ENCODE results near the gene APC2.

APC2 gene, protein sequence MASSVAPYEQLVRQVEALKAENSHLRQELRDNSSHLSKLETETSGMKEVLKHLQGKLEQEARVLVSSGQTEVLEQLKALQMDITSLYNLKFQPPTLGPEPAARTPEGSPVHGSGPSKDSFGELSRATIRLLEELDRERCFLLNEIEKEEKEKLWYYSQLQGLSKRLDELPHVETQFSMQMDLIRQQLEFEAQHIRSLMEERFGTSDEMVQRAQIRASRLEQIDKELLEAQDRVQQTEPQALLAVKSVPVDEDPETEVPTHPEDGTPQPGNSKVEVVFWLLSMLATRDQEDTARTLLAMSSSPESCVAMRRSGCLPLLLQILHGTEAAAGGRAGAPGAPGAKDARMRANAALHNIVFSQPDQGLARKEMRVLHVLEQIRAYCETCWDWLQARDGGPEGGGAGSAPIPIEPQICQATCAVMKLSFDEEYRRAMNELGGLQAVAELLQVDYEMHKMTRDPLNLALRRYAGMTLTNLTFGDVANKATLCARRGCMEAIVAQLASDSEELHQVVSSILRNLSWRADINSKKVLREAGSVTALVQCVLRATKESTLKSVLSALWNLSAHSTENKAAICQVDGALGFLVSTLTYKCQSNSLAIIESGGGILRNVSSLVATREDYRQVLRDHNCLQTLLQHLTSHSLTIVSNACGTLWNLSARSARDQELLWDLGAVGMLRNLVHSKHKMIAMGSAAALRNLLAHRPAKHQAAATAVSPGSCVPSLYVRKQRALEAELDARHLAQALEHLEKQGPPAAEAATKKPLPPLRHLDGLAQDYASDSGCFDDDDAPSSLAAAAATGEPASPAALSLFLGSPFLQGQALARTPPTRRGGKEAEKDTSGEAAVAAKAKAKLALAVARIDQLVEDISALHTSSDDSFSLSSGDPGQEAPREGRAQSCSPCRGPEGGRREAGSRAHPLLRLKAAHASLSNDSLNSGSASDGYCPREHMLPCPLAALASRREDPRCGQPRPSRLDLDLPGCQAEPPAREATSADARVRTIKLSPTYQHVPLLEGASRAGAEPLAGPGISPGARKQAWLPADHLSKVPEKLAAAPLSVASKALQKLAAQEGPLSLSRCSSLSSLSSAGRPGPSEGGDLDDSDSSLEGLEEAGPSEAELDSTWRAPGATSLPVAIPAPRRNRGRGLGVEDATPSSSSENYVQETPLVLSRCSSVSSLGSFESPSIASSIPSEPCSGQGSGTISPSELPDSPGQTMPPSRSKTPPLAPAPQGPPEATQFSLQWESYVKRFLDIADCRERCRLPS (N-terminal part only)

DNA sequence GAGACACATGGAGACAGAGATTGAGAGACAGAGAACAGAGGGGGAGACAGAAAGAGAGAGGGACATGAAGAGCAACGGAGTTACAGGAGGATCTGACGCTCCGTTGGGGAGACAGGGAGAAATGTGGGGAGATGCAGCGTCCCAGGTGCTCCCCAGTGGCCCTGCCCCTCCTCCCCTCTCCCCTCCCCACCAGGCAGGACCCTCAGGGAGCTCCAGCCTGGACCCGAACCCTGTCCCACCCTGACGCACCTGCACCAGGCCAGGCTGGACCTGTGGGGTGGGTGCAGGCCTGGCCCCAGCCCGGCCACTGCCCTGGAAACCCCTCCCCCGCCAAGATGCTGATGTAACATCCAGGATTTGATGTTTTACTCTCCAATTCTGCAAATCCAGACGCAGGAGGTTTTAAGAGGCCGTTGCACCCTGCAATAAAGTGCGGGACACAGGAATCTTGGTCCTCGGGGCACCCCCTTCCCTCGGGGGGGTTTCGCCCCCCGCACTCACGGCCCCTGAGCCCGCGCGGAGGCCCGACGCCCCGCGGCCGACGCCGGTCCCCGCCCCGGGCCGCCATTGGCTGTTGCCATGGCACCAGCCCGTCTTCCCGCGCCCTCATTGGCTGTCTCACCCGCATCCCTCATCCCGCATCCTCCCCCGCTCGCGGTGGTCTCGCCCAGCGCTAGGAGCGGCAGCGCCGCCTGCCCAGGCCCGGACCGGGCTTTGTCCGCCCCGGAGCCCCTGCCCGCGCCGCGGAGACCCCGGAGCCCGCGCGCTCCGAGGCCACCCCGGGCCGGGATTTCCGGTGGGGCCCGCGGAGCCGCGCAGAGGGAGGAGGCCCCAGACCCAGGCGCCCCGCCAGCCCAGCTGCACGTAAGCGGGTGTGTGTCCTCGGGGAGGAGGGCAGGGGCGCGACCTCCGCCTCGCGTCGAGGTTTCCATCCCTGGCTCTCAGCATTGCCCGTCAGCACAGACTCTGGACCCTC, at the start of gene APC2:
Gene APC2, plus strand, starts transcription at position 655 of the 976 bp plus-strand sequence. CDS start 2,881 bp downstream, outside the sequence.
- DNase-seq = peak; percentile 72

DNA sequence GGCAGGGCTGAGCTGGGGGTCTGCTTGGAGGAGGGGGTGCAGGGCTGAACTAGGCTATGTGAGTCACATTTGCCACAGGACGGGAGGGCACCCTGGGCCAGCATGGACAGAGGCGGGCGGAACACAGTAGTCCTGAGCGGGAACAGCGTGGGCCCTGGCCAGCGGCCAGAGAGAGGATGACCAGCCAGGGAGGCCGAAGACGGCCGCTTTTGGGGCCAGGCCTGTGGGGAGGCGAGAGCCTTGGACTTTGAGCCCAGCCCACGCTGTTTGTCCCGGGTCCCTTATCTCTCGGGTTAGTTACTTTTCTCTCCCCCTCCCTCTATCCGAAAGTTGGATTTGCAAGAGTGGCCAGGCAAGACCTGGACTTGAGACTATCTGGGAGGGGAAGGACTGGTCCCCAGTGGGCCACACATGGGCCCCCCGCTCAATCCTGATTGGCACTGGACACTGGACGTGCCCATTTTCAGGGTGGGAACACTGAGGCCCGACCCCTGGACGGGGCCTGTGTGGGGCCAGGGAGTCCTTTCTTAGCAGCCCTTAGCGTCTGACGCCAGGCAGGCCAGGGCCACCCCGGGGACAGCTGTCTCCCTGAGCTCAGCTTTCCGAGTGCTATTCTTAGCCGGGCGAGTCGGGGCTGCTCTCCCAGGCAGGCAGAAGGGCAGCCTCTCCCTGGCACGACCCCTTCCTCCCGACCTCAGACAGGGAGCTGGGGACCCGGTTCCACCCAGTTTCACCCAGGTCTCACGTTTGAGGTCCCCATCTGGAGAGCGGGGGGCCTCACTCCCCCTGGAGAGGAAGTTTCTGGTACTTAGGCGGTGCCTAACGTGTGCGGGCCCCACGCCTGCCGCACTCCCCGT, 49.4 kb upstream of the APC2 start:
- DNase-seq = peak; percentile 9

DNA sequence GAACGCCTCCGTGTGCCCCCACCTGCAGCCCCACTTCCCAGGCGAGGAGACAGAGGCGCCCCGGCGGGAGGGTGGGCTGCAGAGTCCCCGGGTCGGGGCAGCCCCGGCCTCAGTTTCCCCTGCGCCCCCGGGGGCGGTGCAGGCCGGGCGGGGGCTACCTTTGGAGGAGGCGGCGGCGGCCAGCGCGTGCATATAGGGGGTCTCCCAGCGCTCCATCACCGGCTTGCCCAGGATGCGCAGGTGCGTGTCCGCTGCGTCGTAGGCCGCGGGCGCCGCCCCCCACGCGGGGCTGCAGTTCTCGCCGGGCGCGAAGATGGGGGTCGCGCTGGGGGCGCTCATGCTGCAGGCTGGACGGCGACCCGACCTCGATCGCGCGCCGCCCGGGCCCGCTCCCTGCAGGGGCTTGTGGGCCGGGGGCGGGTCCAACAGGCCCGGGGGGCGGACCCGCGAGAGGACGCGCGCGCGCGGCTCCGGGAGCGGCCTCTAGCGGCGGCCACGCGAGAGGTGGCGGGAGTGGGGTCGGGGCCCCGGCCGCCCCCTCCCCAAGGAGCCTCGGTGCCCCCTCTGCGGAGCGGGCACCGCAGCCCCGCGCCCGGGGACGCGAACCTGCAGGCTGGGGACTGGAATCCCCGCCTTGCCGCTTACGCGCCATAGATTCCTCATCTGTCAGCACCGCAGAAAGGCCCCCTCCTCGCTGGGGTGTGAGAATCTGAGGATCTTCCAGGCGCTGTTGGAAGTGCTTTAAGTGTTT, 48.6 kb upstream of the APC2 start, which contains the start of gene GAMT:
Gene GAMT, minus strand, starts transcription at position 405 of the 751 bp plus-strand sequence. Its CDS starts 66 bp downstream, at position 339.
- peak; percentile 4 for DNase-seq

DNA sequence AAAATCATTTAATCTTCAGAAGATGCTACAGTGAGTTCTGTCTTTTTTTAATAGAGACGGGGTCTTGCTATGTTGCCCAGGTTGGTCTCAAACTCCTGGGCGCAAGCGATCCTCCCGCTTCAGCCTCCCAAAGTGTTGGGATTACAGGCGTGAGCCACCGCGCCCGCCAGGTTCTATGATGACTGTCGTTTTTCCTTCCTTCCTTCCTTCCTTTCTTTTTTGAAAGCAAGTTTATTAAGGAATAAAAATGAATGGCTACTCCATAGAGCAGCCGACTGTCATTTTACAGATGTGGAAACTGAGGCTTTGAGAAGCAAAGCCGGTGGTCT, 48.1 kb upstream of the APC2 start:
- DNase-seq = no peak

DNA sequence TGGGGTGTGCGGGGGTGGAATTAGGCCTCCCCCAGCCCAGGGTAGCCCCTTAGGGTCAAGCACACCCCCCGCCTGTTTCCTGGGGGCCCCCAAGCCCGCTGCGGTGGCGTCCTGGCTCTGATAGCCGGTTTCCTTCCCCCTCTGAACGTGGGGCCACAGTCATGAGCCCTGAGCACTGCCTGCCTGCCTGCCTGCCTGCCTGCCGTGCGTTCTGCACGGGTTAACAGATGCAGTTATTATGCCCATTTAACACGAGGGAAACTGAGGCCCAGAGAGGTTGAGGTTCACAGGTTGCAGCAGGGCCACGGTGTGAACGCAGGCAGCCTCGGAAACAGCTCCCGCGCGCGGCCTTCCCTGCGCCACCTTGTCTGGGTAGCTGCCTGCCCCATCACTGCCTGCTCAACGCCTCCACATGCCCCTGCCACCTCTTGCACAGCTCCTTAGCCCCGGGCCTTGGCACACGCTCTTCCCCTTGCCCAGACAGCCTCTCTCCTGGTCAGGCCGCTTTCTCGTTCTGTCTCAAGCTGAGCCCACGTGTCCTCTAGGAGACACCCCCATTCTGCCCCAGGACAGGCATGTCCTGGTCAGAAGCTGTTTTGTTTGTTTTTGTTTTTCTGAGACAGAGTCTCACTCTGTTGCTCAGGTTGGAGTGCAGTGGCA, 47.4 kb upstream of the APC2 start:
- no peak for DNase-seq

DNA sequence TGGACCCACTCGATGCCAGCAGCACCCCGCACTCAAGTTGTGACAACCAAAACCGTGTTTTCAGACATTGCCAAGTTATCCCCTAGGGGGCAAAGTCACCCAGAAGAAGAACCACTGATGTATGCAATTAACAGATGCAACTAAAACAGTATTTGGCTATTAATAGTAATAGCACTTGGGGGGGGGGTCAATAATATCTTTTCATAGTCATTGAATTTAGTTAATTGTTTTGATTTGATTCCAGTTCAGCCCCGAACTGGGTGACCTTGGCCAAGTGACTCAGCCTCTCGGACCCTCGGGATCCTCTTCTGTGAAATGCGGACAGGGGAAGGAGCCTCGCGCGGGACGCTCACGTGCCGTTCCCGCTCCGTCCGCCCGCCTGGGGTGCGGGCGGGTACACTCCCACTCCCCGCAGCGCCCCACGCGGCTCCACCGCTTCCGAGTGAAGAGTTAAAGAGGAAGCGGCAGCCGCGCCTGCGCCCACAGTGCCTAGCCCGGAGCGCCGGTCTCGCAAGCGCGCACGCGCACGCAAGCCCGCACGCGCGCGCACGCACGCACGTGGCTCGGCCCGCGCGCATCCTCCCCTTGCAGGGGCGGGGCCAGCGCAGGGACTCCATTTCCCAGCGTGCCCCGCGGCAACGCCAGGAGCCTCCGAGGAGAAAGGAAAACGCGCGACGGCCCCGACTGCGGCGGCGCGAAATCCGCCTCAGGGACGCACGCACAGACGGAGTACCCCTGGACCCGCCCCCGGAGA, 43.0 kb upstream of the APC2 start:
- peak; percentile 92 for DNase-seq

DNA sequence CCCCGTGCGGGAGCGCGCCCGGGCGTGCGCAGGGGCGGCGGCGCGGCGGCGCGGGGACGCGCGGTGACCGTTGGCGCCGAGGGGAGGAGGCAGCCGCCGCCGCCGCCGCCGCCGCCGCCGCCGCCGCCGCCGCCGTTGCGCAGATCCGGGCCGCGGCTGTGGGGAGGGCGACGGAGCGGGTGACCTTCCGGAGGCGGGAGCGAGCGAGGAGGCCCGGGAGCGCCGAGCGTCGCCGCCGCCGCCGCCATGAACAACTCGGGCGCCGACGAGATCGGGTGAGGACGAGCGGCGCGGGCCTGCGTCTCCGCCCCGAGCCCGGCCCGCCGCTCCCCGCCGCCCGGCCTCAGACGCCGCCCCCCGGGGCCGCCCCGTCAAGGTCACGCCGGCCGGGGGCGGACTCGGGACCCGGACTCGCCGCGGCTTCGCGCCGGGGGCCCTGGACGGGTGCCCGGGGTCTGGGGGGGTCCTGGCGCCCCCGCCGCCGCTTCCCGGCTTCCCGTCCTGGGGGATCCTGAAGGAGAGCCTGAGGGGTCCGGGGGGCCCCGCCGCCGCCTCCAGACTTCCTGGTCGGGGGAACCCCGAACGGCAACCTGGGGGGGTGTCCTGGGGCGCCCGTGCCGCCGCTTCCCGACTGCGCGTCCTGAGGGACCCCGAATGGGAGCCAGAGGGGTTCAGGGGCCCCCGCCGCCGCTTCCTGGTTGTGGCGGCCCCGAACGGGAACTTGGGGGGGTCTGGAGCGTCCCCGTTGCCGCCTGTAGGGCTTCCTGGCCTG, 42.2 kb upstream of the APC2 start, which contains the start of gene DAZAP1:
Gene DAZAP1, plus strand, starts transcription at position 59 of the 772 bp plus-strand sequence. Its CDS starts 188 bp downstream, at position 247.
- no peak for DNase-seq

DNA sequence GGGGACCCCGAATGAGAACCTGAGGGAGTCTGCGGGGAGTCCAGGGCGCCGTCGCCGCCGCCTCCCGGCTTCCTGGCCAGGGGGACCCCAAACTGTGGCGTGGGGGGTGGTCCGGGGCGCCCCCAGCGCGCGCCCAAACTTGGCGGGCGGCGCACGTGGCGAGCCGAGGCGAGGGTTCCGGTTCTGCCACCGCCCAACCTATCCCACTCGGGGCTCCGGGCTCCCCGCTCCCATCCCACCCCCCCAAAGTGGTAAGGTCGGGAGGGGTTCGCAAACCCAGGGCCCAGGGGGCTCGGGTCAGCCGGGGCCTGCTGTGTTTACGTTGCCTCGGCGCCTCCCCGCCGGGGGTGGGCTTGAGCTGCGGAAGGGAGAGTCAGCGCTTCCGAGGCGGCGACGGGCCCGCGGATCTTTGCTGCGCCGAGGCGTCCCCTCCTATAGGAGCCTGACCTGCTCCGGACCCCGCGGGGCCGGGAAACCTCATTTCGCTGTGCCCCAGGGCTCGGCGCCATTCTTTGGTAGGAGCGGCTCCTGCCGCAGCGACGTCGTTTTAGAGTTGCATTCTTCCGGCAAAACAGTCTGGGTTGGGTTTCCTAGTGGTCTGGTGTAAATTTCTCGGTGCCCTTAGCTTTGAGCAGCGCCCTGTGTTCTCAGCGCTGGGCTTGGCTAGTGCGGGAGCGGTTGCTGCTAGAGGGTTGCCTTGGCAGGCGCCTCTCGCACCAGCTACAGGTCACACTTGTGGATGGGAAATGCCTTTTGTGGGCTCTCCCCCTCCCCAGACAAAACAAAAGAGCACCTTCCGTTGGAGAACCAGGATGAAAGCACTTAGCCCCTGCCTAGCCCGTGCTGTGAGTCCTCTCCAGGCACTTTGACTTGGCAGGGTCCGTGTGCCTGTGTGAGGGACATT, 41.4 kb upstream of the APC2 start:
- DNase-seq = peak; percentile 18

DNA sequence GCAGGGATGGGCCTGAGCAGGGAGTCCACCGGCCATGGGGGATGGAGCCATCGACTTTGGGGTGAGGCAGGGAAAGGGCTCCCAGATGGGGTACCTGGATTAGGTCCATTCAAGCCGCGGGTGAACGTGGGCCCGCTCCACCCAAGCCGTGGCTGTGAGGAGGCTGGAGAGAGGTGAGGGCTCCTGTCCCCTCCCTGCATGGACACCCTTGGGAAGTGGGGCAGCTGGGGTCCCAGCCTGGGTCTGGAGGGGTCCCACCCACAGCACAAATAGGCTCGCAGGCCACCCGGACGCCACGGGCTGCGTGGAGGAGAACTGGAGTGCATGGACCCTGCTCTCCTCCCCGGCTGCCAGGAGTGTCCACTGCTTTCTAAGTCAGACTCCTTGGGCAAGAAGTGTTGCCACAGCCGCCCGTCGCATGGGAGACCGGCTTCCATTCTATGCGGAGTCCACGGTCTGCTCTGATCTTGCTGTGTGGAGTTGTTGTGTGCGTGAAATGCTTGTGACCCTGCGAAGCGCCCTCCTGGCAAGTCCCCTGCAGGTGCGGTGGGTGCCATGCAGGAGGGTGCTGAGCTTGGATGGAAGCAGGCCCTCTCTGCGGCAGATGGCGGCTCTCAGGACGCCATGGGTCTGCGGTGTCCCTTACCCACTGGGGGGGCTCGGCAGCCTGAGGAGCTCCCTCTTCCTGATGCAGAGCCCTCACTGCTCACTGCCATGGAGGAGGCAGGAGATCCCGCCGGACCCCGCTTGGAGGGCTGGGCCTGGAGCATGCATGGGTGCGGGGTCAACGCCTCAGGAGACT, 40.5 kb upstream of the APC2 start:
- DNase-seq = no peak

DNA sequence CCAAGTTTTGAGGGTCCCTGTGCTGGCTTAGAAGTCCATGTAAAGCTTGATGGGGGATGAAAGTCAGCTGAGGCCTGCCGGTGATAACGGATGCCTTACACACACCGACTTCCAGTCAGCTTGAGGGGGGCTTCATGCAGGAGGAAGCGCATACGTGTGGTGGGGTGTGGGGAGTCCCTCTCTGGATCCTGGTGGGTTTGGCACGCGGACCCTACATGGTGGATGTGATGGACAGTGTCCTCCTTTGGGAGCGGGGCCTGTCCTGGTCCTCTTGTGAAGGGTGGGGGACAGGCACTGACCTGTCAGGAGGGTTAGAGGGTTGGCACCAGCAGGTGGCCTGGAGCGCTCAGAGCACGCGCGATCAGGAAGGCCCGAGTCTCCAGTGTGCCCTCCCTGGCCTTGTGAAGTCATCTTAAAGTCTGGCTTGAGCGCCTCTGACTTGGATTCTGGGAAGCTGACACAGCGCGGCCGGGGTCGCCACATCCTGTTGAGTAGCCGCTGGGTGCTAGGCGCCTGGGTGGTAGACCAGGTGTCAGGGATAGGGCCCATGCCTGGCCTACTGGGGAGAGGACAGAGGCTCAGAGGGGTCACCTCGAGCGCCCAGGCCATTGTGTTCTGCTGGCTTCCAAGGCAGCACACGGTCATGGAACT, 39.7 kb upstream of the APC2 start:
- DNase-seq = no peak

DNA sequence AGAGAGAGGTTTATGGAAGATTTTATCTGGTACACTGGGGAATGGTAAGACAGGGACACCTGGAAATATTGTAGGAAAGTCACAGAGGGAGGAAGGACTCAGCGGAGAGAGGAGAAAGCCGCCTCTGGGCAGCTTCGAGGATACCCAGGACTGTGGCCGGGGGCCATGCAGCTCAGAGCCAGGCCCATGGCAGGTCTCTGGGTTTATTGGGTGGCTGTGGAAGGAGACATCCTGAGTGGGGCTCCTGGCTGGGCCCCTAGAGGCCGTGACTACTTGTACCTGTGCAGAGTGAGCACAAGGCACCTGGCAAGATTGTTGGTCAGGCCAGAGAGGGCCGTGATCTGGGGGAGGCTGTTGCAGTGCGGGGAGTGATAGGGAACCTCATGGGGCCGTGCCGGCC, 39.1 kb upstream of the APC2 start:
- no peak for DNase-seq

DNA sequence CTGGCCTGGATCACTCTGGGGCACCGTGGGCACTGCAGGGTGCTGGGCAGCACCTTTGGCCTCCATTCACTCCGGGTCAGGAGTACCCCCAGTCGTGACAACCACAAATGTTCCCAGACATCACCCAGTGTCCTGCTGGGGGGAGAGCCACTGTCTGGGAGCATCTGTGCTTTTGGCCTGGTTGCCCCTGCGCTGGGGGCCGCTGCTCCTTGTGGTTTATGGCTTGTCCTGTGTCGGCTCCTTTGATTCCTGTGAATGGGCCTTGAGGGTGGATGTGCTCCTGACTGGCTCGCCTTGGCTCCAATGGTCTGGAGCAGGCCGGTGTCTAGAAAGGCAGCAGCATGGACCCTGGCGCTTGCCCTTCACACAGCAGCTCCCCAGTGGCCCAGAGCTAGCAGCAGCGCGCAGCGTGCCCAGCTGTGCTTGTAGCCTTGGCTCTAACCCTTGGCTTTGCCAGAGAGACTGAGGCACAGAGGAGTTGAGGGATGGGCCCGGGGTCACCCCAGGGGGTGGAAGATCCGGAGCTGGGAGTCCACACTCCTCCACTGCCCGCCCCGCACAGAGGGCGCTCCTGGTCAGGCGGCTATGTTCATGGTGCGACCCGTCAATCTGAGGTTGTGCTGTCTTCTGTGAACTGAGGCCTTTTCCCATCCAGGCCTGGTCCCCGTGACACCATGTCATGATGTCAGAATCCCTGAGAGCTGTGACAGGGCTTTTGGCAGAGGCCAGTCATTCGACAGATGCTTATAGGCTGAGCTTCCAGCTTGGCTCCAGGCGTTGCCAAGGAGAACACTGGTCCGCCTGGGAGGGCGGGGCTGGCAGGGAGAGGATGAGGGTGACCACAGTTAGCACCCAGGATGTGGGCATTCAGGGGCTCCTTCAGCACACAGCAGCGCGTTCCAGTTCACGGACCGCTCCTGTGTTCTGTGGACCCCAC, 38.4 kb upstream of the APC2 start:
- DNase-seq = no peak

DNA sequence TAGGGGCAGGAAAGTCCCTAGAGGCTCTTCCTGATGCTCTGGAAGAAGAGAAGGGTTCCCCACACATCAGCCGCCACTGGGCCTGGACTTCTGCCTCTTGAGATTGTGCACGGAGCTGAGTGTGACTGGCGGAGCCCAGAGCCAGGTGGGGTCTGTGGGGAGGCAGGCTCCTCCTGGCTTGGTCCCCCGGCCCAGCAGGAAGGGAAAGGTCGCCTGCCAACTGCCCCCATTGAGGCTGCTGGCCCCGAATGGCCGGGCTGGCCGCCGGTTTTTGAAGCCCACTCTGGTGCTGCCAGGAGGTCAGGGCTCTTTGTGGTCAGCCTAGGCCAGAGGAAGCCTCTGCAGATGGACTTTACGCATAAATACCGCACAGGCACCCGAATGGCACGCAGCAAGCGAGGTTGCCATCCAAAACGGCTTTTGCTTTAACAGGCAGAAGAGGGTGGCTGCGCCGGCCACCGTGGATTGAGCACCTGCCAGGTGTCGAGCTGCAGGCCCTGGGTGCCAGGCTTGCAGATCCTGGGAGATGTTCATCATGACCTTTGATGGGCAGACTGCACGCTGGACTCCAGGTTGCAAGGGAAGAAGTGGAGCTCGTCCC, 37.5 kb upstream of the APC2 start:
- DNase-seq = no peak

Measured in DMS79 treated with DMSO at 0.1 percent for 48 hours (cell line).